GM11168 (cell line): ENCODE data around the gene BID.

Experiments
- in situ Hi-C: fragments of 300-500 bp; cut with MboI; formaldehyde crosslinking; loops from one replicate; pipeline ENCODE4 v1.12.0; 2022; ENCODE audit warnings: low sequenced_read_pairs; ENCODE audit not compliant: unreplicated experiment

Gene BID

DNA sequence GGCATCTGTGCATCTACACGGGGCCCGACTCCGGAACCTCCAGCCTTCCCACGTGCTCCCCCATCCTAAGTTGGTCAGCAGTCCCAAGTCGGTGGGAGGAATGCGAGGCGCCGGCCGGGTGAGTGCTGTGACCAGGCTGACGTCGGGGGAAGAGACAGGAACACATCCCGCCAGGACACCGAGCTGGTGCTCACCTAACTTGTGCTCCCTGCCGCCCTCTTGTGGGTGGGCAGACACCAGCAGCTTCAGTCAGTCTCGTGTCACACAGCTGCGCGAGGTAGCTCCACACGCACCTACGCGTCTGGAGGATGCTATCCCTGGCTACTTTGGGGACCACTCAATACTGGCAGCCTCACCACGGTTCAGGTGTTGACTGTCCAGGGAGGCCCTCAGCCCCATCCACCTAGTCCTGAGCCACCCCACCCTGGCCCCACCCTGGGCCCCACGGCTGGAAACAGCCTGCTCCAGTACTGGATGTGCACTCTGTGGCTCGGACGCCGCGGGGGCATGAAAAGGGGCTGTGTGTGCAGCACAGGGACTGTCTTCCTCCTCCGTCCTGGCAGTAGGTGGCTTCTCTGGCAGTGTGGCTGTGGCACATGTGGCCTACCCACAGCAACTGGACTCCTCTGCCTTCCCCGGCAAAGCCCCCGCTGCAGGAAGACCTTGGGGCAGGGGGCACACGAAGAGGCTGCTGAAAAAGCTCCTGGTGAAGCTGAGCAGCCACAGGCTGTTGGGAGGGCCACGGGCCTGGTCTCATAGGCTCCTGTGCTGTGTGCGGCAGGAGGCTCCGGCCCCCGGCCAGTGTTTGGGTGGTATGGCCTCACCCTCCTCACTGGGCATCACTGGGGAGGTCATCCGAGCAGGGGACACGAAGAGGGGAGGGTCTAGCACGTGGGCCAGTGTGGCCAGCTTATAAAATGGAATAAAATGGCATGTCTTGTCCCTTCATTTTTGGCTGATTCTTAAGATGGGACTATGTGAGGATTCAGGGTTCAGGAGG, 11.2 kb upstream of the BID start:
- in situ Hi-C loops: no loop called here

DNA sequence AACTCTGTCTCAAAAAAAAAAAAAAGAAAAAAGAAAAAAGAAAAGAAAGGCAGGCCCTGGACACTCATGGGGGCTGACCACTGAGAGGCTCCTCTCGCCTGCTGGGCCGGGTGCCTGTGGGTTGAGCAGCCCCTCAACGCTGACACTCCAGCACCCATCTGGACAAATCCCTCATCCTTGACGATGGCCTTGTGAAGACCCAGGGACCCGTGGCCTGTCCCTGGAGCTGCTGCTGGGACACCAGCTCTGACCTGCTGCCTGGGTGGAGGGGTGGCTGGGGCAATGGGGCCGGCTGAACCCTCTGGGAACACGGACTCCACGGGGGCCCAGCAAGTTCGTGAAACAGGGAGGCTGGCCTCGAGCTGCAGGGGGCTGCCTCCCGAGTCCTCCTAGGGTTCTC, 10.5 kb upstream of the BID start:
- in situ Hi-C loops: no loop called here

DNA sequence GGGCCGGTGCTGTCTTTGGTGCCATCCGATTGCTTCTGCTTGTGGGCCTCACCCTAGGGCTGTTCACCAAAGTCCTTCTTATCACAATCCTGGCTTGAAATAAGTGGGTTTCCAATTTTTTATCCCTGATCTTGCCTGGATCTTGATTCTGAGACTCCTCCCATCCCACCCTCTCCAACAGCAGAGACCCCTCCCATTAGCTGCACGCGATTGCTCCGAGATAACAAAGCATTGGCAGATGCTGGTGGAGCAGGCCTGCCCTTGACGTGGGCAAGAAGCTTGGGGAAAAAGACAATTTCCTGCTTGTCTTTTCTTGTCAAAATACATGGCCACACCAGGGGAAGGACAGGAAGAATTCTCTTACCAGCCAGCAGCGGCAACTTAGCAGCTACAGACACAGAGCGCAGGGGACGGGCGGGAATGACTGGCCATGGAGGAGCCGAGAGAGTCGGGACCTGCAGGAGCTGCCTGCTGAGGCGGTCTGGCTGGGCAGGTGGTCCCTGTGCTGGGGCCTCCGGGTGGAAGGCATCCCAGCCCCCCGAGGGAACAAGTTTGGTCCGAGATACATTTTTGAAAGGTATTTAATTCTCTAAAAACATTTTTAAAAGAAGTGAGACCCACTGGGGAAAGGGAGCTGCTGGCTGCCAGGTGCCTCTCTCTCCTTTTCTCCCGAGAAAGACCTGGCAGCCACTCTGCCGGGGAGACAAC, 9.7 kb upstream of the BID start:
- in situ Hi-C loops: no loop called here

DNA sequence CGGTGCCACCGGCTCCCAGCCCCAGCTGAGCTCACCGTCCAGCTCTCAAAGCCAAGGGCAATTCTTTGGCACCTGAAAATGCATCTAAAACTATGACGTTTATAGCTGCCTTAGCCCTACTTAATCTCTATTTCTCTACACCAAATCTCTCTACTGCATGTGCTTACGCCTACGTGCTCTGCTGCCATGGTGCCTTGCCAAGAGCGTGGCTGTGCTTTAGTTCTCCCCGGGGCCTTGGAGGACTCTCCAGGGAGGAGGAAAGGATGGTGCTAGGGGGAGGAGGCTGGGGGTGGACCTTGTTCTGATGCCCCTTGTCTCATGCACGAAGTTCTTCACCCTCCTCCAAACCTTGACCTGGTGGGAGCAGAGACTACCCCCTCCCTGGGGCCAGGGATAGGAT, 9.0 kb upstream of the BID start:
- in situ Hi-C loops: no loop called here

DNA sequence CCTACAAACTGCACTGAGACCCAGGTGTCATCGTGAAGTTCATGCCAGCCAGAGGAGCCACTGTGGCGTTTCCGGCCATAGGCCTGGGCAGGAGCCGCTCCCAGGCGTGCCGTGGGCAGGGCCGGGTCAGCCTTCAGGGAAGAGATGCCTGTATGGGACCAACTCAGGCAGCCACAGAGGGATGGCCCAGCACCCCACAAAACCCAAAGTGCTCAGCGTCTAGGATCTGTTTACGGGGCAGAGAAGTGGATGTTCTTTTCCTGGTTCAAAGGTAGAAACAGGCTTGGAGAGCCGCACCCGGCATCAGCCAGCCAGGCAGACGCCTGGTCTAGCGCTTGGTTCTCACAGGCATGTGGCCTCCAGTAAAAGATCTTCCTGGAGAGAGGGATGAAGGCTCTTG, 8.4 kb upstream of the BID start:
- in situ Hi-C loops: no loop called here

DNA sequence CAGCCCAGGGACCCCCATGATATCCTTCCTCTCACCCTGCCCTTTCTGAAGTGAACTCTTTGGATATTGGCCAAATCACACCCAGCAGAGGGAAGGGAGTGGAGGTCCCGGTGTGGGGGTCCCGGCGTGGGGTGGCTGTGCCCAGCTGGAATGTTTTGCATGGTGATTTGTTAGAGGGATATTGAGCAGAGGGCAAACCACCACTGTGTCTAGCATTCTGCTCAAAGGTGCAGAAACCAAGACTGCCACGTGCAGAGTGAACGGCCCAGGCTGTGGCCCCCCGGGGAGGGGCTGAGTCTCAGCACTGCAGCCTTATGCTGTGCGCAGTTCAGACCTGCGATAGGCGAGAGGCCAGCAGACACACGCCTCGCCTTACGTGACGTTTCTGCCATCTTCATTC, 7.9 kb upstream of the BID start:
- in situ Hi-C loops: no loop called here

DNA sequence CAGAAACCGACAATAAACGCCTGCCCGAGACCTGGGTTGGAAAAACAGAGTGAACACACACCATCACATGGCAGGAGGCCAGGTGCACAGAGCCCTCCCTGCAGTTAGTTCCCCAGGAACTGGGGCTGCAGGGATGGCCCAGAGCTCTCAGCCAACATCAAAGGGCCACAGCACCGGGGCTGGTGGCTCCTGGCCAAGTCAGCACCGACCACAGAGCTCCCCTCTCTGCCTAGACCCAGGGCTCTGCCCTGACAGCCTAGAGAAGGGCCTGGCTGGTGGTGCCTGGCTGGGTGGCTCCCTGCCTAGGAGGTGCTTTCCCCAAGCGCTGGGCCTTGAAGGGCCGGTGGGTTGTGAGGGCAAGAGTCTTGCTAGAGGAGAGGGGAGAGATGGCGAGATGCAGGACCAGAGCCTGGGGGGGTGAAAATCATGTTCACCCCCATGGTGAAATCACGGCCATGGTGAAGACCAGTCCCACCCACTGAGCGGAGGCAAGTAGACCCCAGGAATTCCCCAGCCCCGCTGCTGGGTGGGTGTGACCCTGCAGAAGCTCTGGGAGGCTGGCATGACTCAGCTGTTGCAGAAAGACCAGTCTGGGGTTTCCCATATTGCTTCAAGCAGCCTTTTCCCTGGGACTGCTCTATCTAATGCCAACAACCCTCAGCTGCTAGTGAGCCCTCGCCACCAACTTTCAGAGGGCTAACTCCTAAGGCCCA, 7.2 kb upstream of the BID start:
- in situ Hi-C loops: no loop called here

DNA sequence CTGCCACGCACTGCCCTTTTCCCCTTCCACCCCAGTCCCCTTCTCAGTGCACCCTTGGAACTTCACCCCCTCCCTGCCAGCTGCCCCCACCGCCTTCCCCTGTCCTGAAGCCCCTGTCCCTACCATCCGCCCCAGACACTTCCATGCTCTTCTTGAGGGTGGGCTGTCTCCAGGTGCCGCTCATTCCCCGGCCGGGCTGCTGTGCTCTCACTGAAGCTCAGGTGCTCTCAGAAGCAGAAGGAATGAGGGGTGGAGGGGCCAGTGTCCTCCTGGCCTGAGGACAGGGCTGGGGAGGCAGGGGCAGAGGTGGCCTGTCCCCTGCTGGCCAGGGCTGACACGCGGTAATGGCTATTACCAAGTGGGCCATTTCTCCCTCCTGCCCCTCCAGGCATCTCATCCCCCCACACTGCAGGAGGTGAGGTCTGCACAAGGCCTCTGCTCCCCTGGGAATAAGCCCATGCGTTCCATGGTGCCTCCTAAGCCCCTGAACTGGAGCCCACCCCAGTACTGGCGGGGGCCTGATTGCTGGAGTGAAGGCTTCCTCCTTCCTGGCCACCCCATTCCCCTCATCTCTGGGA, 6.6 kb upstream of the BID start:
- in situ Hi-C loops: no loop called here

DNA sequence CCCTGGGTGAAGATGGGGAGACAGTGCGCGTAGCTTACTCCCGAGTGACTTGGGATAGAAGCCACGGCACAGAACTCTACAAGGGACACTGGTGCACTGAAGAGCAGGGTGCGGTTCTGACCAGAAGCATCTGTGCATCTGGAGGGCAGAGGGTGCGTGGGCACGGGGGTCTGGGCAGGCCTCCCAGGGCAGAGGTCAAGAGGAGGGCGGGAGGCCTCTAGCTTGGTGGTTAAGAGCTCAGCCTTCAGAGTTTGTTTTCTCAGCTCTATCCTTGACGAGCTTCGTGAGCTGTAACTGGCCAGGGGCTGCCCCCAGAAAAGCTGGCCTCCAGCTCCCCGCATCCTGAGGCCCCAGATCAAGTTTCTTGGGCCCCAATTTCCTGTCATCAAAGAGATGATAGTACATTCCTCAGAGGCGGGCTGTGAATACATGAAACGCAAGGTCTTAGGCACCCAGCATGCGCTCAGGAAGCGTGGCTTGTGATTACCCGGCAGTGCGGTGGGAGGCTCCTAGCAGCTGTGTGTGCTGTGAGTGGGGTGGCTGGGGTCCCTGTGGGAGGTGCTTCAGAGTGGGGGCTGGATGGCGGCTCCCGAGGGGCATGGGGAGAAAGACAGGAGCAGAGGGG, 6.0 kb upstream of the BID start:
- in situ Hi-C loops: no loop called here

DNA sequence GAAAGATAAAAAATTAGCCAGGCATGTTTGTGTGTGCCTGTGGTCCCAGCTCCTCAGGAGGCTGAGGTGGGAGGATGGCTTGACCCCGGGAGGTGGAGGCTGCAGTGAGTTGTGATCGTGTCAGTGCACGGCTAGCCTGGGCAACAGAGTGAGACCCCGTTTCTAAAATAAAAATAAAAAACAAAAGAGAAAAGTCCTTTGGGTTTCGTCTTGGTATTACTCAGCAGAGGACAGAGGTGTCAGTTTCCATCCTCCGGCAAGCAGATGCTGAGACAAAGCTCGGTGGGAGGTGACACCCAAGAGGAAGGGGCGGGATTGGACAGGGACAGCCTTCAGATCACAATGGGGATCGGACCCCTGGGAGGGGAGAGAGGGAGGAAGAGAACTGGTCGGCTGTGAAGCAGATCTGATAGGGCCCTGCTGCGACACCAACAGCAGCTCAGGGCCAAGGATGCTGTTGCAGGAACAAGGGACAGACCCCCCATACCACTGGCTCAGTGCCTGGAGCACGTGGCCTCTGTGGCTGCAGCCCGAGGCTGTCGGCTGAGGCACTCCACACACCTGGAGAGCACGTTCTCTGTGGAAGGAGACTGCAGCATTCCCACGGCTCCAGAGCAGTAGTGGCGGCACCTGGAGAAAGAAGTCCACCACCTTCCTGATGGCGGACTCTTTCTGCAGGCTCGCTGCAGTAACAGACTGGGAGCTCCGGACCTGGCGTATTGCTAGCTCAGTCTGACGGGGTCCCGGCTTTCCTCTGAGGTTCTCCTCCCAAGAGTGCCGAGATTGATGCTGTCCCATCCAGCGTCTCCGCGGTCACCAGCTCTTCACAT, 5.2 kb upstream of the BID start:
- in situ Hi-C loops: no loop called here

DNA sequence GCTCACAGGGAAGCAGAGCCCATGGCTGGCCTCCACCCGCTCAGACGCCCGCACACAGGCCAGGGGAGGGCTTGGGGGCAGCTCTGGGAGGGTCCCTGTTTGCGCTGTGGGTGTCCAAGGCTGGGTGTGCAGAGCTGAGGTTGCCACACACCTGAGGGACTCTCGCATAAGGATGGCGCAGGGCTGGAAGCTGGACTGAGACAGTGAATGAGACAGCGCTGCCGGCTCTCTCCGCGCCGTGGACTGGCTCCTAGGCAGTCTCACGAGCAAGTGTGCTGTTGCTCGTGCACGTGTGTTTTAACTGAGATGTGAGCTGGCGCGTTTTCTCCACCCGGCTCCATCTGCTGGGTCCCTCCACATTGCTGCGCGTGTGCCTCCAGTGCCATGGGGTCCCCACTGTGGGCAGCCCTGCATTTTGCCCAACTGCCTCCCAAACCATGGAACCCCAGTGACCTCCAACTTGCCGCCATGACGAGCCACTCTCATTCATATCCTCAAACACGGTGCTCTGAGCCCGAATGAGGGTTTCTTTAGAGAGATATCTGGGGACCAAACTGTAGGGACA, 4.2 kb upstream of the BID start:
- in situ Hi-C loops: no loop called here

DNA sequence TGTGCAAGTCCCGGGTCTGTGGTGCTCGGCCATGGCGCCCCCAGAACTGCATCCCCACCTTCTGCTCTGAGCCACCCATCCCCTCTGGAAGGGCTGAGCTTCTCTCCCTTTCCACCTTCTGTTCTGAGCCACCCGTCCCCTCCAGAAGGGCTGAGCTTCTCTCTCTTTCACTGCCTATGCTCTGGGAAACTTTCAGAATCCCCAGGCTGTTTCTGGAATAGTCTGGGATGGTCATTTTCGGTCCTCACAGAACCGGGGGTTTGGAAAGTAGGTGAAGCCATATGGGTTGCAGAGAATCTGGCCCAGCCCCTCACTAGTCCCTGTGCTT, 3.4 kb upstream of the BID start:
- in situ Hi-C loops: no loop called here

DNA sequence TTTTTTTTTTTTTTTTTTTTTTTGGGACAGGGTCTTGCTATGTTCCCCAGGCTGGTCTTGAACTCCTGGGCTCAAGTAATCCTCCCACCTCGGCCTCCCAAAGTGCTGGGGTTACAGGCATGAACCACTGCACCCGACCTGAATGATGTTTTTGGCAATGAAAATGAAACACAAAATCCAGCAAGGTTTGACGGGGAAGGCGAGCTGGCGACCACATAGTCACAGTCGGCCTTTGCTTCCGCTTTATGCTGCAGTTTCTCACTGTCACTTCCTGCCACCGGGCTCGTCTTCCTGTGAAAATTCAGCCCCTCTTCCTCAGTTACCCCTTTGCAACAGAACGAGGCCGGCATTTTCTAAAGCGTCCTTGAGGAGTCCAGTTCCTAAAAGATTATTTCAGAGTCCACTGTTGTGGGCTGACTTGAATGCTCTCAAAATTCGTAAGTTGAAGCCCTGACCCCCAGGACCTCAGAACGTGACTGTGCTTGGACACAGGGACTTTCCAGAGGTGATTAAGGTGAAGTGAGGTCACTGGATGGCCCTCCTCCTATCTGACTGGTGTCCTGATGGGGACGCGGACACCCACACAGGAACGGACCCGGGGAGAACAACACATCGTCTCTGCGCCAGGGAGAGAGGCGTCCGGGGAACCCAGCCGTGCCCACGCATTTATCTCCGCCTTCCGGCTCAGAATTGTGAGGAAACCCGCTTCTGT, 2.9 kb upstream of the BID start:
- in situ Hi-C loops: no loop called here

DNA sequence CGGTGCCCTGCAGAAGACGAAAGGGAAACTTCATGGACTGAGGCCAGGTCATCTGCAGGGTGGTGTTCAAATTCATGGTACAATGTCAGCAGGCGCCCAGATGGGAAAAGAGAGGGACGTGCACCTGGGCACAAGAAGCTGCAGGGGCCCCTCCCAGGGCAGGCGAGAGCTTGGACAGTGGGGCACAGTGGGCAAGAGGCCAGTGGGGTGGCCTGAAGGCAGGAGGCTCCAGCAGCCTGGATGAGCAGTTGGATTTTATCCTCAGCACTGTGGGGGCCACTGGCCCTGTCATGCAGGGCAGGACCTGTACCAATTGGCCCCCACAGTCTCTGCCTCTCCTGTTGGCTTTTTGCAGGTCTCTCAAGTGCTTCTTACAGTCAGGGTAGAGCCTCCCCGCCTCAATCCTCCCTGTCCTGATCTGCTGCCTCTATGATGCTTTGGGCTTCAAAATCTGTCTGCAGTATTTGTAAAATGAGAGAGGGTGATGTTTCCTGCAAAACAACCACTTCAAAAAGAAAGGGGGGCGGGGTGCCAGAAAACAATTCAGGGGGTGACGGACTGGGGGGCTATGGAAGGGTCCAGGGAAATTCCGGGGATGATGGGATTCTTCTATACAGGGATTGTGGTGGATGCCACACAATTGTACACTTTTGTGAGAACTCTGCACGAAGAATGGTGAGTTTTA, 1.7 kb upstream of the BID start:
- in situ Hi-C loops: no loop called here

DNA sequence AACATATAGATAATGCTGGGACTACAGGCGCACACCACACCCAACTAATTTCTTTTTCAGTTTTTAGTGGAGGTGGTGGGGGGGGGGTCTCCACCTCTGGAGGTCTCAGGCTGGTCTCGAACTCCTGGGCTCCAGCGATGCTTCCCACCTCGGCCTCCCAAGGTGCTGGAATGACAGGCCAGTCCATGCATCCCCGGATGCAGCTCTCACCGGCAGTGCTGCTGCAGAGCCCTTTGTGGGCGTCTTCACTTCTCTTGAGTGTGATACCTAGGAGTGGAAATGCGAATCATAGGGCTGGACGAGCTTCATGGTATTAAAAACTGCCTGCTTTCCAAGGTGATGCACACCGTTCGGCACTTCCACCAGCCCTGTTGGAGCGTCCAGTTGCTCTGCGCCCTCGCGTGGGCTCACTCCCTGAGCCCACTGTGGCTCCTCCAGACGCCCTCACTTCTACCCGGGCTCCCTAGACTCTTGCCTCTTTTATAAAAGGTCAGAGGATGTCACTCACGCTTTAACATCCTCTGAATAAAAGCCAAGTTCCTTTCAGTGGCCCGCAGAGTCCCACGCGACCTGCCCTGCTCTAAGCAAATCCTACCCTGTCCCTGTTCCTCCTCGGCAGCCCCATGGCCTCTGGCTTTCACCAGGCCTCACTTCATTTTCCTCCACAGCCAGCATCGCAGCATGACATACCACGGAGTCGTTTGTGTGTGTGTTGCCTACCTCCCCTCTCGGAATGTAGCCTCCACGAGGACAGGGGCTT, 837 bp upstream of the BID start:
- in situ Hi-C loops: no loop called here

DNA sequence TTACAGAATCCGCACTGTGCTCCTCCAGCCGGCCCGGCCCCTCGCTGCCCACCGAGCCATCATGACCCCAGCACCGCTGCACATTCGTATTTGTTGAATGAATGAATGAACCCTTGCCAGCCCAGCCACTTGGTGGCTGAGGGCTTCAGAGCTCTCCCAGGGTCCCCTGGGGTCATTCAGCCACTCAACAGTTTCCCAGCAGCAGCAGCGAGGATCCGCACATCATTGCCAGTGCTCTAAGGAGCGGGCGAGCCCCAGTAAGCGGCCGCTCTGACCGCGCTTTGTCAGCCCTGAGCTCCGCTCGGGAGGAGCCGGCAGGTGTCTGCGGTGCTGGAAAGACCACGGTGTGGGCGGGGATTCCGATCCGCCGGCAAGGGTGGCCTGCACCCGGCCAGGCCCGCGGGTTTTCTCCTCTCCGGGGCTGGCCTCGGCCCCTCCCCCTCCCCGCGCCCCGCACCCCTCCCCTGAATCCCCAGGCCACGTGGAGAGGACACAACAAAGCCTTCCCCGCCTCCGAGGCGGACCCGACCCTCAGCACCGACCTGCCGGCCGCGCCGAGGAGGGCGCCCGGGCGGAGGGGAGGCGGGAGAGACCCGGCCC, 563 bp downstream of the BID start:
- in situ Hi-C loops: no loop called here
